DMS153 (cell line): ENCODE data around the gene SLC46A1.

Experiments
- DNase-seq: peaks from one replicate; lab custom pipeline; 2025; lab: John Stamatoyannopoulos, UW

SLC46A1 gene

DNA sequence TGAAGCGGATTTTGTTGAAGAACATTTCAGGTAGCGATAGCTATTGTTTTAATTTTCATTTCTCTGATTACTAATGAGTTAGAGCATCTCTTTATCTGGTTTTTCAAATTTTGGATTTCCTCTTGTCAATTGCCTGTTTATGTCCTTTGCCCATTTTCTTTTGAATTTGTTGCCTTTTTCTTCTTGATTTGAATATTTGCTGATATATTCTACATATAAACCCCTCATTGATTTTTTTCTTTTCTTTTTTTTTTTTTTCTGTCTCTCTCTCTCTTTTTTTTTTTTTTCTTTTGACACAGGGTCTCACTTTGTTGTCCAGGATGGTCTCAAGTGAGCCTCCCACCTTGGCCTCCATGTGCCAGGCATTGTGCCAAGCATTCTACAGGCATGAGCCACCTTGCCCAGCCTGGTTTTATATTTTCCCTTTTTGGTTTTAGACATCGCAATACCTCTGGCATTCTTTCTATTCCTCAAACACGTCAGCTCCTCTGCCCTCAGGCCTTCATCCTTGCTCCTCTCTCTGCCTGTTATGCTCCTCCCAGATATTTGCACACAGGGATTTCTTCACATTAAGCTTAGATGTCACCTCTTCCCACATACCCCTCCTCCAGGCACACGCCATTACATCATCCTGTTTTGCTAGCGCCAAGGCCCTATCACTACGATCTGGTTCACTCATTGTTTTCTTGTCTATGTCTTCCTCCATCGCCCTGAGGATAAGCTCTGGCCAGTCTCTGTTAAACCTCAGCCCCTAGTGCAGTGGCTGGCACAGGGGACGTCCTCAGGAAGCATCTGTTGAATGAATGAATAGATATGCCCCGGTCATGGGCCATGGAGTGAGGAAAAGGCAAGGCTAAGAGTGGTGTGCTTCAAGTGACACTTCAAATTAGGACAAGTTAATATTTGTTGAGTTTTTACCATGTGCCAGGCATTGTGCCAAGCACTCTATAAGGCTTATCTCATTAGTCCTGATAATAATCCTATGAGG is 25.9 kb downstream of the SLC46A1 start:
- no peak for DNase-seq

DNA sequence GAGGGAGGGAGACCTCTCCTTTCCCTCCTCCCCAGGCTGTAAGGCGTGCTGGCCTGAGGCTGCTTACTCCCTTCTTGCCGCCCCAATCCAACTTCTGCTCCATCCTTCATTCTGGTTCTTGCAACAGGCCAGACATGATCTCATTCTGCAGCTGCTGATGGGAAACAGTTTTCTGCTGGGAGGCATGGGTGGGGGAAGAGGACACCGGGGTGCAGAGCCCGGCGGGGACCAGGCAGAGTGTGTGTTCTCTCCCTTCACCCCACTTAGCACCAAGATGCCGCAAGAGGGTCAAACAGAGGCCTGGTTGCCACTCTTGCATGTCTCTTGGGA is 33.1 kb downstream of the SLC46A1 start:
- no peak for DNase-seq

GRCh38 chr17:28372203-28372944 is 33.6 kb downstream of the SLC46A1 start:
- no peak for DNase-seq

GRCh38 chr17:28371245-28372202 is 34.5 kb downstream of the SLC46A1 start, which contains the start of gene SARM1:
SARM1 (plus strand) TSS chr17:28371694; CDS start chr17:28372033, 339 bp downstream.
- DNase-seq: peak; percentile 90

DNA sequence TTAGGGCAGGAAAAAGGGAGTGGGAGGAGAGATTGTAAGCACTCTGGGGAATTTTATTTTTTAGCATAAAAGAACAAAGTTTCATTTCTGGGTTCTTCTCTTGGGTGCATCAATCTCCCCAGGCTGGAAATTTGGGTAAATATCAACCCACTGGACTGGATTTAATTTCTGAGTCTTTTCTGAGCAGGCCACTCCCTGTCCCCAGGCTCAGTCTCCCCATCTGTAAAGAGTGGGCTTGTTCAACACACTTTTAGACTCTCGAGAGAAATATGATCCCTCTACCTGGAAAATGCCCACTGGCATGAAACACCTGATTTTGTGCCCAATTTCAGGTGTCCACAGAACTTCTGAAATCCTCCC is 35.3 kb downstream of the SLC46A1 start:
- DNase-seq: no peak

GRCh38 chr17:28370035-28370743 is 35.8 kb downstream of the SLC46A1 start, which contains the start of gene VTN:
VTN (minus strand) TSS chr17:28370307; CDS start chr17:28370203, 104 bp downstream.
- DNase-seq: peak; percentile 44

DNA sequence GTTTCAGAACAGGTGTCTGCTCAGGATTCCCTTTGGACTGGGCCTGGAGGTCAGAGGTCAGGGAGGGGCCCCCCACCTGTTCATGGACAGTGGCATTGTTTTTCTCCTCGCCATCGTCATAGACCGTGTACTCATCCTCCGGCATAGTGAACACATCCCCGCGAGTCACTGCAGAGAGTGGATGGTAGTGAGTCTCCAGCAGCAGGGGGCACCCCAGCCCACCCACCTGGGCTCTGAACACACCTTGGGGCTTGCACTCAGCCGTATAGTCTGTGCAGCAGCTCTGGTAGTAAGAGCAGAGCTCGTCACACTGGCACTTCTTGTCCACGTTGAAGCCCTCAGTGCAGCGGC is 36.4 kb downstream of the SLC46A1 start:
- DNase-seq: no peak

DNA sequence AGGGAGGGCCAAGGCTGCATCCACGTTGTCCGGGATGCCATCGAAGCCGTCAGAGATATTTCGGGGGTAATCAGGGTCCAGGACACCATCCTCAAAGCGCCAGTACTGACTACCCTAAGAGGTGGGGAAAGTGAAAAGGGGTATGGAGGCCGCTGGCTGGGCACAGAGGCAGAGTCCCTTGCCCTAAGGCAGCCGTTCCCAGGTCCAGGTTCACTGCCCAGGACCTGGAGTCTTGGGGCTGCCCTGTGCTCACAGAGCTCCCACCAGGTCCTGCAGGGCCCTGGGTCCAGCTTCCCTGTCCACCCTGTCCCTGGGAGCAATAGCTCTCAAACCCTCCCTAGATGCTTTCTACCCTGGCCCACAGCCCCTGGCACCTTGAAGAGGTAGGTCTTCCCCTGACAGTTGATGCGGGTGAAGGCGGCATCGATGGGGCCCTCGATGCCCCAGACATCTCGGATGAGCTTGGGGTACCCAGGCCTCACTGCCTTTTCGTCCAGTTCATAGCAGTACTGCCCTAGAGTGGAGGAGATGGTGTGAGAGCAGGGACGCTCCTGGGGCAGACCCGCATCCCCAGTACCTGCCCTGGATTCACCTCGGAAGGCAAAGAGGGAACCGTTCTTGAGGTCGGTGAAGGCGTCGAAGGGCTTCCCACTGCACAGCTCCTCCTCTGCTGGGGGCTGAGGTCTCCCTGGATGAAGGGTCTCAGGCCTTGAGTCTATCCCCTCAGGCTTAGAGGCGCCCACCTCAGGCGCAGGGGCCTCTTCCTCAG is 36.9 kb downstream of the SLC46A1 start:
- DNase-seq: no peak

GRCh38 chr17:28368306-28368831 is 37.6 kb downstream of the SLC46A1 start:
- no peak for DNase-seq

GRCh38 chr17:28367641-28368305 is 38.2 kb downstream of the SLC46A1 start:
- DNase-seq: no peak

DNA sequence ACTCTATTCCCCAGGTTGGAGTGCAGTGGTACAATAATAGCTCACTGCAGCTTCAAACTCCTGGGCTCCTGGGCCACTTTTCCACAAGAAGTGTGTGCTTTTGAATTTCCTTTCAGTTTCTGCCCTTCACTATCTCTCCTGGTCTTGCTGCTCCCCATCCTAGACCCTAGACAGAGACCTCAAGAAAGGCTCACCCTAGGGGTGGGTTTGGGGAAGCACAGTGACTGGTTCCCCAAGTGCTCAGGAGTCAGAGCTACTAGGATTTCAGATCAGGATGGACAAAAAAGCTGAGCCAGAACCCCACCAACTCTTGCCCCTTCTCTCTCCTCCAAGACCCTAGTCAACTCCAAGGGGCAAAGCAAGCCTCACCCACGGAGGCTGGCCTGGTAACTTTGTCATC is 39.4 kb downstream of the SLC46A1 start:
- DNase-seq: no peak

DNA sequence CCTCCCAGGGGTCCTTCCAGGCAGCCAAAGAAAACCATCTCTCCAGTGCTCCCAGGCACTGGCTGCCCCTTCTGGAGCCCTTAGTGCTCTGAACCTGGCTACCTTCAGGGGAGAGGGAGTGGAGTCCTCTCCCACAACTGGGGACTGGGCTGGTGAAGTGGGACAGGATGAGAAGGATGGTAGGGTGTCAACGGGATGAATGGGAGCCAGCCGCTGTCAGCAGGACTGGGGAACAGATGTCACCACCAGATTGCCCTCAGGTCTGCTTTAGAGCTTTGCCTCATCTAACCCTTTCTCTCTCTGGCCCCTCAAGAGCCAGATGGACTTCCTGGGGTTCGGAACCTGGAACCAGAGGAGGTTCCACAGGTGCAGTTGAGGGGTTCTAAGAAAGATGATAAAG is 40.5 kb downstream of the SLC46A1 start:
- no peak for DNase-seq

DNA sequence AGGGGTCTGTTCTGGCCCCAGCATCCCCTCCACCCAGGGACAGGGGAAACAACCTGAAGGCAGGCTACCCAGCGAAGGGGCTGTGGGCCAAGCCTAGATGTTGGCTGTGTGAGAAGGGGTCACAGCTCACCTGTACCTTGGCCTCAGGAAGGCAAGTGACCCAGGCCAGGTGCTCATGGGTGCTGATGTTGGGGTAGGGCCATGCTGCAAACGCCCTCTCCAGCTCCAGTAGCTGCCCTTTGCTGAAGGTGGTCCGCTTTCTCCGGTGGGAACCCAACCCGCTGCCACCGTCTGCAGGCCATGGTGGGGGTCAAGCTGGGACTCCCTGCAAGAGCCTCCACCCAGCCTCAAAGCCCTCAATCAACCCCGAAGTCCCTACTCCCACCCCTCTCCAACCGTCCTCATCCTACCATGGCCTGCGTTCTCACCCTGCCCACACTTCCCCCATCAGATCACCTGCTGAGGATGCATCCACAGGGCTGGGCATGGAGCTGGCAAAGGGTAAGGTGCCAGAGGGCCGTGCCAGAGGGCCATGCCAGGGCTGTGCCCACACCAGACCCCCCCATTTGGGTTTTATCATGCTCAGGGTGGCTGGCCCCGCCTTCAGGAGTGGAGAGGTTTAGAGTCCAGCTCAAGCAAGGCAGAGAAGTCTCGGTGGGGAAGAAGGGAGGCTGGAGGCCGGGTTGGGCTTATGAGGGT is 41.2 kb downstream of the SLC46A1 start, which contains the start of gene SEBOX:
Gene SEBOX, minus strand, starts transcription at position 535 of the 699 bp plus-strand sequence. Its CDS starts 48 bp downstream, at position 487.
- no peak for DNase-seq

DNA sequence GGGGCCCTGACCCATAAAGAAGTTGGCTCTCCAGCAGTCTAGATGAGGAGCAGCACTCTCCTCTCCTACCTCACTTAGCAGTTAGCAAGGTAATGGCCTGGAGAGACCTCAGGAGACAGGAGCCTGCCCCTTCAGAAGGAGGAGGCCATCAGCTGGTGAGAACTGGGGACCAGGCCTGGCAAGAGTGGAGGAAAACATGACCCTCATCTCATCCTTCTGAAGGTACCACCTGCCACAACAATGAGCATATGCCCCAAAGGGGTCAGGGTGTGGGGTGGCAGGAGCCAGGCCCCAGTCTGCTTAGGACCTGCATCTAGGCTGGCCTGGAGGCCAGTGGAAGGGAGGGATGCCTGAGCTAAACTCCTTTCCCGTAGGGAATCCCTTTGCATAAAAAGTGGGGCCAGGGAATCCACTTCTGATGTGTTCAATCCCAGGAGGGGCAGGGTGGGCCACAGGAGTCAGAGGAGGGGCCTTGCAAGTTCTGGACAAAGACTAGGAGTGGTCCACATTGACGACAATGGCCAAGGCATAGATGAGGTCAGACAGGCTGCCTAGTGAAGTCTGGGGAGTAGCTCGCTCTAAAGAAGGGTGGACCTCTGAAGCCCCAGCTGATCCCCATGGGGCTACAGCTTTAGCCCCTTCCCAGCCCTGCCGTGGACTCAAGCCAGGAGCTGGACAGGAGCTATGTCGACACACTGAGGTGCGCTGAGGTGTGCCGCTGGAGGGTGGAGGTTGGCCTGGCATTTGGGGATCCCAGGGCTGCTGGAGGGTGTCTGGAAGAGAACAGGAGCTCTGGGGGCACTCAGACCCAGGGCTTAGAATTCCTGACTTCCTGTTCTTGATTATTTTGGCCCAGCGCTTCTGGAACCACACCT is 42.0 kb downstream of the SLC46A1 start:
- DNase-seq: no peak

DNA sequence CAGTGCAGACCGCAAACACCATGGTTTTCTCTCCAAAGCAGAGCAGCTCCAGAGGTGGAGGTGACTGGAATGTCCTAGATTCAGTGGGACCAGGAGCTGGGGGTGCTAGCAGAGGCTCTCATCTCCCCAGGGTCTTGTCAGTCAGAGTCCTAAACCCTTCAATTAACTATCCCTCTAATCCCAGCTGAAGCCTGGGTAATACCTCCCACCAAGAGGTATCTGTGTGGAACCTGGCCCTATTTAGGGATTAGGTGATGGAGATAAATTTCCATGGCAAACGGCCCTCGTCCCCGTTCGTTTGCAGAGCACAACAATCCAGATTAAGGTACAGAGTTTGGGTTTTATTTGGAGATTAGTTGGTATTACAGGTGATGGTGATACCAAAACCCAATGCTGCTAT is 42.8 kb downstream of the SLC46A1 start:
- DNase-seq: no peak

DNA sequence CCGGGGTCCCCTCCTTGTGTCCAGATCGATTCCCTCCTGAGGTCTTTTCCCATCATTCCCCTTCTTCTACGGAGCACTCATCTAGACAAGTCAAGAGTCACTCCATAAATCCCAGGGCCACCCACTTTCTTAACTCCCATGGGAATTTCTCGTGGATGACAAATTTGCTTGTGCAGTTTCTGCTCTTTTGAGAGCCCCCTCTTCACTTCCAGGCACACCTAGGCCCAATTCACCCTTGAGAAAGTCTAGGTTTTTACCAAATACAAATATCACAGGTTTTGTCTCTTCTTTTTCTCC is 48.2 kb downstream of the SLC46A1 start:
- no peak for DNase-seq

GRCh38 chr17:28357061-28357900 is 48.7 kb downstream of the SLC46A1 start, which contains the start of gene POLDIP2:
POLDIP2 (minus strand) TSS chr17:28357527; CDS start chr17:28357448, 79 bp downstream.
- DNase-seq: peak; percentile 92
